ENCODE results near the gene CDKN2B-AS1. TPM values are rescaled to one million over a fixed set of nuclear protein-coding genes. Genes with fewer than 3 reads are reported as not detected.

CDKN2B-AS1 gene
- total and polyA plus RNA-seq, 2 donors from 2014 or later: 0.82 TPM; not detected in 1

GRCh38 chr9:22073349-22073748, 78.8 kb downstream of the CDKN2B-AS1 start:
- no peak for DNase-seq
- Histone ChIP-seq H3K27me3 (ENCODE audit: control insufficient read depth, insufficient read depth, low read length) (no peaks in the 10 kb centered on the region), H3K36me3 (ENCODE audit: control insufficient read depth in 2 of 3, insufficient read depth in 3 of 3, low read length in 3 of 3) (no peaks in the 10 kb centered on the region), H3K27ac (ENCODE audit: low read depth in 2 of 2, low read length in 2 of 2) (no peak overlapping the region), H3K9me3 (ENCODE audit: control insufficient read depth in 2 of 3, insufficient read depth in 1 of 3, low read length in 3 of 3) (no peaks in the 10 kb centered on the region), H3K4me3 (ENCODE audit: low read length in 3 of 3) (no peak overlapping the region), H3K9ac (ENCODE audit: low read length in 3 of 3) (no peak overlapping the region), H3K4me1 (ENCODE audit: control insufficient read depth in 2 of 3, insufficient read depth in 2 of 3, low read depth in 1 of 3, low read length in 3 of 3) (no peaks in the 10 kb centered on the region)
- FAIRE-seq: no peak
- intact Hi-C loops (cut with DNase I): no loop called here
- TF ChIP-seq CTCF (IDR thresholded peaks at IDR 0.05; ENCODE audit: borderline replicate concordance, extremely low read depth, insufficient read depth): no peak

DNA sequence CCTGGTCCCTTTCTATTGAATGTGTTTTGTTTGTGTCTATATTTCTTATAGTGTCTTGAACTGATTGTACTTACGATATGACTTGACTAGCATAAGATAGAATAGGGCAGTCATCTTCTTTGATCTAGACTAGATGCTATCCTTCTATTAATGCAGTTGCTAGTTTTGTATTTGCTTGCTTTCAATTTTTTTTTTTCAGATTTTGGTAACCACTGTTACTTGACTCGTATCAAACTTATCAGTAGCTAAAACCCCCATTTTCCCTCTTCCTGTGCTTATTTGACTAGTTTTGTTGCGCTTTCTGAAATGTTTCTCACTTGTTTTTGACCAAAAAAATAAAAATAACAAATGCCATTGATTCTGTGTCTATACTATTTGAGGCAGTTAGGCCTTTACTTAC, 83.5 kb downstream of the CDKN2B-AS1 start:
- H3K36me3 ChIP-seq (ENCODE audit: control insufficient read depth in 2 of 3, insufficient read depth in 3 of 3, low read length in 3 of 3): no peaks in the 10 kb centered on the region
- H3K4me3 ChIP-seq (ENCODE audit: low read length in 3 of 3): no peak overlapping the region
- H3K4me1 ChIP-seq (ENCODE audit: control insufficient read depth in 2 of 3, insufficient read depth in 2 of 3, low read depth in 1 of 3, low read length in 3 of 3): no peaks in the 10 kb centered on the region
- H3K27ac ChIP-seq (ENCODE audit: low read depth in 2 of 2, low read length in 2 of 2): no peak overlapping the region
- no peak for TF ChIP-seq CTCF (IDR thresholded peaks at IDR 0.05; ENCODE audit: borderline replicate concordance, extremely low read depth, insufficient read depth)
- no peaks in the 10 kb centered on the region for H3K9me3 ChIP-seq (ENCODE audit: control insufficient read depth in 2 of 3, insufficient read depth in 1 of 3, low read length in 3 of 3)
- FAIRE-seq: no peak
- intact Hi-C loops (cut with DNase I): no loop called here
- H3K27me3 ChIP-seq (ENCODE audit: control insufficient read depth, insufficient read depth, low read length): no peaks in the 10 kb centered on the region
- no peak for DNase-seq
- H3K9ac ChIP-seq (ENCODE audit: low read length in 3 of 3): no peak overlapping the region

DNA sequence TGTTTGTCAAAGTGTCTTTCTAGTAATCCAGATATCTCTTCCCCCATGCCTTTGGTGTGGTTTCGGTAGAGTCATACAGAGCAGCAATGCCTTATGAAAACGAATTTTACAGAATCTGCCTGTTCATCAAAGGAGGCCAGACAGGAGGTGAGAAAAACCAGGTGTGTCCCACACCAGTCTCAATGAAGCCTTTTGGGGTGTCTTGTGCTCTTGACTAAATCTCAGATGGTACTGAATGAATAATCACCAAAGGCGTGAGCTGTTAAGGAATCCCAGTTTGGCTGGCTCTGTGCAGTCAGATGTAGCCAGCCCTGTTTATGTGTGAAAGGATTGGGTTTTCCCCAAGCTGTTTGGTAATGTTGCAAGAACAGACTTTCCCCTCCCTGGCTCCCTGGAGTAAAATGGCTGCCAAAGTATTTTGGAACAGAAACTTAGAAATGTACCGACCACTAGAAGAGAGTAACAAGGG, 85.3 kb downstream of the CDKN2B-AS1 start:
- no peak for TF ChIP-seq CTCF (IDR thresholded peaks at IDR 0.05; ENCODE audit: borderline replicate concordance, extremely low read depth, insufficient read depth)
- H3K9me3 ChIP-seq (ENCODE audit: control insufficient read depth in 2 of 3, insufficient read depth in 1 of 3, low read length in 3 of 3): no peaks in the 10 kb centered on the region
- no peaks in the 10 kb centered on the region for H3K4me1 ChIP-seq (ENCODE audit: control insufficient read depth in 2 of 3, insufficient read depth in 2 of 3, low read depth in 1 of 3, low read length in 3 of 3)
- DNase-seq (no peak), FAIRE-seq (no peak)
- no peak overlapping the region for H3K4me3 ChIP-seq (ENCODE audit: low read length in 3 of 3)
- H3K36me3 ChIP-seq (ENCODE audit: control insufficient read depth in 2 of 3, insufficient read depth in 3 of 3, low read length in 3 of 3): no peaks in the 10 kb centered on the region
- no peaks in the 10 kb centered on the region for H3K27me3 ChIP-seq (ENCODE audit: control insufficient read depth, insufficient read depth, low read length)
- no peak overlapping the region for H3K27ac ChIP-seq (ENCODE audit: low read depth in 2 of 2, low read length in 2 of 2)
- H3K9ac ChIP-seq (ENCODE audit: low read length in 3 of 3): no peak overlapping the region
- intact Hi-C loops (cut with DNase I): no loop called here

All from kidney (tissue), 14 donors.